ENCODE results near the gene TH.
"Not testable (repeated sequence)": the region's sequence is repeated elsewhere in the genome, so short reads cannot be mapped to it uniquely, and the experiment has no call there.

The TH gene

DNA sequence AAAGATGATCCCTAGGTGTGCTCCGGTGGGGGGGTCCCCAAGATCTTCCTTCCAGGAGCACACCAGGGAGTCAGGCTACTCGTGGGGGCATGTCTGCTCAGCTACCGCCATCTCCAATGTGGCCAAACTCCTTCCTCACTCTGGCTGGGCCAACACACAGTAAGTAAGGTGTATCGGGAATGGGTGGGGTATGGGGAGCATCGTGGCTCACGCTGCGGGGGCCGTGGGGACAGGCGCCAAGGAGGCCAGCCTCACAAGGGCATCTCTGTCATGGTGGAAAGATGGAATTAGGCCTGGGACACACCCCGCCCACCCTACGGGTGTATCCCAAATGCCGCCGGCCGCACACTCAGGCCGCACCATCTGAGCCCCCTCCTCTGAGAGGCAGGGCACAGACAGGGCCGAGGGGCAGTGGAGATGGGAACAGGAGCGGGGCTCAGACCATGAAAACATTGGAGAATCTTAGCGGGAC lies 40.7 kb downstream of the TH start:
- Mint-ChIP-seq H3K27ac (peak overlapping the region; percentile 78), H3K9me3 (no peaks in the 10 kb centered on the region), H3K36me3 (peaks cover 57% of the 10 kb centered on the region), H3K4me3 (no peak overlapping the region), H3K4me1 (peaks cover 12% of the 10 kb centered on the region)
- ATAC-seq (no peak), DNase-seq (ENCODE audit: low spot score in 2 of 2) (no peak)

DNA sequence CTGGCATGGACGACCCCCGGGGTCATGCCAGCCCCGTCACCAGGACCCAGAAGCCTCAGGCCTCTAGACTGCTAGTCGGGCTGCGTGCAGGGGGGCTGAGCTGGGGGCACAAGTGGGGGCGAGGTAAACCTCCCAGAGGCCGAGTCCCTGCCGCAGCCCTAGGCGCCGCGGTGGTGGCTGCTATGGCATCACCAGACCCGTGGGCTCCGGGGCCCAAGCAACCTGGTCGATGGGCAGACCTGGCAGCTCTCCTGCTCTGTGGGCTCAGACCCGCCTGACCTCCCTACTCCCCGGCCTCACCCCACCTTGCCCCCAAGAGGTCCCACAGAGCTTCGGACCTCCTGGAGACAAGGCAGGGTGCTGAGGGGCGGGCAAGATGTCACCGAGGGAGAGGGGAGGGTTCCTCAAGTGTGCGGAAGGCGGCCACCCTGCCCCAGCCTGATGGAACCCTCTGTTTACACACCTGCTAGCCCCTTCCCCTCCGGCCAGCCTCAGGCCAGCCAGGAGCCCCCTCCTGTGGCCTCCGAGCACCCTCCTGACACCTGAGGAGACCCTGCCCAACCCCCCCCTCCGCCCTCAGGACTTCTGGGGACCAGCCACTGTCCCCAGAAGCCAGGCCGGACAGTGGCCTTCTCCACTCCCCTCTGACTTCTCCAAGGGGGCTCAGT lies 41.8 kb downstream of the TH start:
- Mint-ChIP-seq H3K9me3 (no peaks in the 10 kb centered on the region), H3K4me1 (peaks cover 17% of the 10 kb centered on the region), H3K4me3 (no peak overlapping the region), H3K27ac (no peak overlapping the region), H3K36me3 (peaks cover 48% of the 10 kb centered on the region)
- DNase-seq (ENCODE audit: low spot score in 2 of 2) (no peak), ATAC-seq (no peak)

DNA sequence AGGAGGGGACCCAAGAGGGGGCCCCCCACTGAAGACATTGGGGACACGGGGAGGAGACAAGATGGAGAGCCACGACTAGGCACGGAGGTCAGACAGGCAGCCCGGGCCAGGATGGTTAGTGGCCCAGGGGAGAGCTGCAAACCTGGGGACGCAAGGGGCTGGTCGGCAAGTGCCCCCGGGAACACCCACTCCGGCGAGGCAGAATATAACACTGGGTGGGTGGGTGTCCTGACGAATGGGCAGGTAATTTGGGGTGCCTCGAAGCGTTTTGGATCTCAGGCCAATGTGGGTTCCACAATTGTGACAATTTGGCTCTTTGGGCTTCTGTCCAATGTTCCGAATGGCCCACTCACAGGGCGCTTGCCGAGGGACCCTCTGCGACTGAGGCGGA lies 42.3 kb downstream of the TH start:
- H3K36me3 Mint-ChIP-seq, result peaks cover 42% of the 10 kb centered on the region
- no peaks in the 10 kb centered on the region for H3K9me3 Mint-ChIP-seq
- DNase-seq (ENCODE audit: low spot score in 2 of 2), result no peak
- peaks cover 22% of the 10 kb centered on the region for H3K4me1 Mint-ChIP-seq
- no peak for ATAC-seq
- no peak overlapping the region for H3K27ac Mint-ChIP-seq
- H3K4me3 Mint-ChIP-seq, result no peak overlapping the region

DNA sequence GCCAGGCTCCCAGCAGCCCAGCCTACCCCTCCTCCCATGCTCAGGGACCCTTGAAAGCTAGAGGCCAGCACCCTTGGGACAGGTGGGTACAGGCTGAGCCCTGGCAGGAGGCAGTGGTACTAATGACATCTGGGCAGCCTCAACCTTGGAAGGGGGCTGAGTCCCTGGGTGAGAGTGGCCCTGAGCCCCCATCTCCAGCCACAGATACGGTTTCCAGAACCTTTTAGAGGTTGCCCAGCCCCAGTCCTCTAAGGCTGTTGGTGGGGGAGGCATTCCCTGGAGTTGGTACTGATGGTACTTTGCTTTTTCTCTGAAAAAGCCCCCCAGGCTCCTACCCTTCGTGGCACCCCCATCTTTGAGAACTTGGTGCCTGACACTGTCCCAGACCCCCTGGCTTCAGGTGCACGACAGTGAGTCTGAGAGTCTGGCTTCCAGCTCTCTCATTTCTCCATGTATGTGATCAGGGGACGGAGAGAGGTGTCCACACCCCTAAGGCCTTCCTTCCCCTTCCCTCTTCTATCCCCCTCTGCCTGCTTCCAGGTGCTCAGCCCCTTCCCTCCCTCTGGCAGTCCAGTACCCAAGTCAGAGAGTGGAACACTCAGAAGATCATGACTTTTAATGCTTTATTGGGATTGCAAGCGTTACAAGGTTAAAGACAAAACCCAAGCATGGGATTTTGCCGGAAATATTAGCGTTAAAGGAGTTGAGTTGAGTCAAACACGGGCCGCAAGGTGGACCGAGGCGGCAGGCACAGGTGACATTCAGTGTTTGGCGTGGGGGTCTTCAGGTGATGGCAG lies 42.9 kb downstream of the TH start:
- no peak for ATAC-seq
- H3K4me3 Mint-ChIP-seq, result no peak overlapping the region

DNA sequence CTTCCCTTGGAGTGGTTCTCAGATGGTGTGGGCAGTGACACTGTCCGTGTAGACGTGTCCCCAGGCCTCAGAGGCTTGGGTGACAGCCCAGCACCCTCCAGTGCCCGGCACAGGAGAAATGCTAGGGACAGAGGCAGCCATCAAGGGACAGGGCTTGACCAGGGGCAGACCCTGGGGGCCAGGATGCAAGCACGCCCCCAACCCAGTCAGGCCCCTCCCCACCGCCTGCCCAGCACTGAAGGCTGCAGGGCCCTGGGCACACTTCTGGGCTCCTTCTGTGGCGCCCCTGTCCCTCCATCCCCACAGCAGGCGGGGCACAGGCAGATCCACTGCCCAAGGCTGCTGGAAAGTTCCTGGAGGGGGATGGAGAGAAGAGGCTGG lies 43.5 kb downstream of the TH start:
- no peak overlapping the region for H3K27ac Mint-ChIP-seq
- peaks cover 22% of the 10 kb centered on the region for H3K4me1 Mint-ChIP-seq
- H3K4me3 Mint-ChIP-seq, result no peak overlapping the region
- H3K9me3 Mint-ChIP-seq, result no peaks in the 10 kb centered on the region
- DNase-seq (ENCODE audit: low spot score in 2 of 2), result no peak
- peaks cover 31% of the 10 kb centered on the region for H3K36me3 Mint-ChIP-seq
- ATAC-seq, result no peak

More for the DNA sequence above, 42.9 kb downstream of the TH start:
- Mint-ChIP-seq H3K9me3 (no peaks in the 10 kb centered on the region), H3K27ac (no peak overlapping the region), H3K4me1 (peaks cover 22% of the 10 kb centered on the region), H3K36me3 (peaks cover 37% of the 10 kb centered on the region)
- DNase-seq (ENCODE audit: low spot score in 2 of 2), result no peak

DNA sequence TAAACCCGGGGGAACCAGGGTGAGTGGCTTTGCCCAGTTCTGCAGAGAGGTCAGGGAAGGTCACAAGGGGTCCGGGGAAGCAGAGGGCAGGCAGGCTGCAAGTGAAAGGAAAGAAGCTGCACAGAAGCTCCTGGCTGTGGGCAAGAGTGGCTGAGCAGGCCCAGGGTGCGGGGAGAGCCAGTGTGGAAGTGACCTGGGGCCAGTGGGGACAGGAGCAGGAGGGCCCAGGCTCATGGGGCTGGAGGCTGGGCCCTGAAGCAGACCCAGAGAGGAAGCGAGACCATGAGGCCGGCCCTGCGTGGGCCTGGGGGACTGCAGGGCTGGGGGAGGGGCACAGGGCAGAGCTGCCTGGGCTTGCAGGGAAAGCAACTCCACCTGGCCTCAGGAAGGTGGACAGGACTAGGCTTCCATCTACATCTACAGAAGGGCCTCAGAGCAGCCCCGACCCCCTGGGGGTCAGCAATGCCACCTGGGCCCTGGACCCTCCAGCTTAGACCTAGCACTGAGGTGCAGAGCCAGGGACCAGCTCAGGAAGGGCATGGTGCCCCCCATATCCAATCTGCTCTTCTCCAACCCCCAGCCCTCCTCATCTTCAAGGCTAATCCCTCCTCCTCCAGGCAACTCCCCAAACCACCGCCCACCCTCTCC lies 44.0 kb downstream of the TH start:
- Mint-ChIP-seq H3K9me3 (no peaks in the 10 kb centered on the region), H3K36me3 (peaks cover 26% of the 10 kb centered on the region), H3K4me3 (no peak overlapping the region), H3K4me1 (peaks cover 22% of the 10 kb centered on the region), H3K27ac (no peak overlapping the region)
- DNase-seq (ENCODE audit: low spot score in 2 of 2) (no peak), ATAC-seq (no peak)

DNA sequence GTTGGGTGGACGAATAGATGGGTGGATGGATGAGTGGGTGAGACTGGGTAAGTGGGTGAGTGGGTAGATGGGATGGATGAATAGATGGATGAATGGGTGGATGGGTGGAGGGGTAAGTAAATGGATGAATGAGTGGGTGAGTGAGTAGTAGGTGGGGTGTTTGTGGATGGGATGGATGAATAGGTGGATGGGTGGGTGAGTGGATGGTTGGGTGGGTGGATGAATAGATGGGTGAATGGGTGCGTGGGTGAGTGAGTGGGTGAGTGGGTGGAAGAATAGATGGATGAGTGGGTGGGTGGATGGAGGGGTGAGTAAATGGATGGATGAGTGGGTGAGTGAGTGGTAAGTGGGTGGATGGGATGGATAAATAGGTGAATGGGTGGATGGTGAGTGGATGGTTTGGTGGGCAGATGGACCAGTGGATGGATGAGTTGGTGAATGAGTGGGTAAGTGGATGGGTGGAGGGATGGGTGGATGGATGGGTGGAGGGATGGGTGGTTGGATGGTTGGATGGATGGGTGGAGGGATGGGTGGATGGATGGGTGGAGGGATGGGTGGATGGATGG lies 45.0 kb downstream of the TH start:
- Mint-ChIP-seq H3K36me3 (peaks cover 16% of the 10 kb centered on the region), H3K4me3 (no peak overlapping the region), H3K27ac (no peak overlapping the region), H3K4me1 (peaks cover 16% of the 10 kb centered on the region), H3K9me3 (no peaks in the 10 kb centered on the region)
- no peak for ATAC-seq
- no peak for DNase-seq (ENCODE audit: low spot score in 2 of 2)

DNA sequence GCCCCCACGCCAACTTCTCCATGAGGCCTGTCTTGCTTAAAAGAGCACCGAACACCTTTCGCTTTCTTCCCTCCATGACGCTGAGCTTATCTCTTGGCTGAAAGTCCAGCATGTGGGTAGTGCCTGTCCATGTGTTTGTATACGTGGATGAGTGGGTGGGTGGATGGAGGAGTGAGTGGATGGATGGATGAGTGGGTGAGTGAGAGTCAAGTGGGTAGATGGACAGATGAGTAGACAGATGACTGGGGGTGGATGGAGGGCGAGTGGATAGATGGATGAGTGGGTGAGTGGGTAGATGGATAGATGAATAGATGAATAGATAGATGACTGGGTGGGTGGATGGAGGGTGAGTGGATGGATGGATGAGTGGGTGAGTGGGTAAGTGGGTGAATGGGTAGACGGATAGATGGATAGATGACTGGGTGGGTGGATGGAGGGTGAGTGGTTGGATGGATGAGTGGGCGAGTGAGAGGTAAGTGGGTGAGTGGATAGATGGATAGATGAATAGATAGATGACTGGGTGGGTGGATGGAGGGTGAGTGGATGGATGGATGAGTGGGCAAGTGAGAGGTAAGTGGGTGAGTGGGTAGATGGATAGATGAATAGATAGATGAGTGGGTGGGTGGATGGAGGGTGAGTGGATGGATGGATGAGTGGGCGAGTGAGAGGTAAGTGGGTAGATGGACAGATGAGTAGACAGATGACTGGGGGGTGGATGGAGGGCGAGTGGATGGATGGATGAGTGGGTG lies 46.7 kb downstream of the TH start:
- H3K27ac Mint-ChIP-seq, result not testable (repeated sequence)

DNA sequence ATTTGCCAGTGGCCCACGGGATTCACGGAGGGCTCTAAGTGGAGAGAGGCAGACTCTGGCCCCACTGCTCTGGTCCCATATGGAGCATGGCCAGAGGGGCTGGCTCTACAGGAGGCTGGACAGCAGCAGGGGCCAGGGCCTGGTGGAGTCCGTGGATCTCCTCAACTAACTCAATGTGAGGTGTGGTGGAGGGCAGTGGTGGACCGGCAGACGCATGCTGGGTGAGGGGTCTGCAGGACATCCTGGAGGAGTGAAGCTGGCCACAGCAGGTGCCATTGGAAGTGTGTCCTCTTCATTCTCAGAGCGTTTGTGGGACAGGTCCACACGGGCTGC lies 48.0 kb downstream of the TH start:
- Mint-ChIP-seq H3K9me3 (no peaks in the 10 kb centered on the region), H3K27ac (no peak overlapping the region), H3K36me3 (no peaks in the 10 kb centered on the region), H3K4me3 (no peak overlapping the region), H3K4me1 (peaks cover 11% of the 10 kb centered on the region)
- no peak for ATAC-seq
- no peak for DNase-seq (ENCODE audit: low spot score in 2 of 2)

More for the DNA sequence above, 46.7 kb downstream of the TH start:
- DNase-seq (ENCODE audit: low spot score in 2 of 2); ATAC-seq; H3K9me3 Mint-ChIP-seq; H3K4me3 Mint-ChIP-seq; H3K36me3 Mint-ChIP-seq: not testable (repeated sequence)
- peaks cover 11% of the 10 kb centered on the region for H3K4me1 Mint-ChIP-seq

DNA sequence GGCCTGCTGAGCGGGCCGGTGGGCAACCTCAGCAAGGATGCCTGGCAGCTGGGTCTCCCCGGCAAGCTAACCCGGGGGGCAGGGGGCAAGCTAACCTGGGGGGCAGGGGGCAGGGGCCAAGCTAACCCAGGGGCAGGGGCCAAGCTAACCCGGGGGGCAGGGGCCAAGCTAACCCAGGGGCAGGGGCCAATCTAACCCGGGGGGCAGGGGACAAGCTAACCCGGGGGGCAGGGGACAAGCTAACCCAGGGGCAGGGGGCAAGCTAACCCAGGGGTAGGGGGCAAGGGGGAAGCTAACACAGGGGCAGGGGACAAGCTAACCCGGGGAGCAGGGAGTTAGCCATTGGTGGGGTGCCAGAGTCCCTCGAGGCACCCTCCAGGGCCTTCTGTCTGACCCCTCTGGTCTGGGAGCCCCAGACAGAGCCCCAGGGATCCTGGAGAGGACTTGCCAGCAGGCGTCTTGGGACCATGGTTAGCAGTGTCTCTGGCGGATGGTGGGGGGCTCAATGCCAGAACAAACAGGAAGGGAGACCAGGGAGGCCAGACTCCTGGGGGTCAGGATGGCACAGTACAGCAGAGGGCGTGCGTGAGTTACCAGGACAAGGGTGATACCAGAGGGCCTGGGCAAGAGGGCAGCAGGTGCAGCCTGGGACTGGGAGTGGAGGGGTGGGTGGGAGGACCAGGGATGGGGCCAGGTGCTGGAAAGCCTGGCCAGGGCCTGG lies 48.5 kb downstream of the TH start:
- H3K9me3 Mint-ChIP-seq, result no peaks in the 10 kb centered on the region
- H3K27ac Mint-ChIP-seq, result peak overlapping the region; percentile 20
- peaks cover 11% of the 10 kb centered on the region for H3K4me1 Mint-ChIP-seq
- no peaks in the 10 kb centered on the region for H3K36me3 Mint-ChIP-seq
- DNase-seq (ENCODE audit: low spot score in 2 of 2), result no peak
- no peak for ATAC-seq
- no peak overlapping the region for H3K4me3 Mint-ChIP-seq

DNA sequence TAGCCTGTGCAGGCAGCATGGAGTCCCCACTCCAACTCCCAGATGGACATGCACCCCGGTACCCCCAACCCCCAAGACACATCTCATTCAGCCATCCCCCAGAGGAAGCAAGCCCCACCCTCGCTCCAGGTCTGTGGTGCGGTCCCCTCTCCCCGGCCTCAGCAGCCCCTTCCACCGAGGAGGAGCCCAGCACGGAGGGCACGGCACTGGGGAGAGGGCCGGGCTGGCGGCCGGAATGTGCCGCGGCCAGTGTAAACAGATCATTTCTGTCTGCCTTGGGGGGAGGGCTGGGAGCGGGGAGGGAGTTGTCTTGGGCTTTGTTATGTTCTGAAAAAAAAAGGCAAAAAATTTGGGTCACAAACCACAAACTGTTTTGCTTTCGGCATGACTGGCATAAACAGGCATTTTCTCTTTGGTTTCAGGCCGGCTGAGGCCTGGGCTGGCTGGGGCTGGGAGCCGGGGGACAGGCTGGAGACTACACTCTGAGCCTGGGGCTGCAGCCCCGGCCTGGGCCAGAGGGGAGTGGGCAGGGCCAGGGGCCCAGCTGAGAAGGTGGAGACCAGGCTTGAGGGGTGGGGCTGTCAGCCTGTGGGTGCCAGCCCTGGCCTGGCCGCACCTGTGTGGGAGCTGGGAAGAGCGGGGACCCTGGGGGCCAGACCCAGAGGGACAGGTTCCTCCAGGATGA lies 49.3 kb downstream of the TH start:
- H3K27ac Mint-ChIP-seq, result no peak overlapping the region
- DNase-seq (ENCODE audit: low spot score in 2 of 2), result no peak
- no peaks in the 10 kb centered on the region for H3K36me3 Mint-ChIP-seq
- H3K4me1 Mint-ChIP-seq, result peaks cover 11% of the 10 kb centered on the region
- ATAC-seq, result peak; percentile 30
- no peaks in the 10 kb centered on the region for H3K9me3 Mint-ChIP-seq
- H3K4me3 Mint-ChIP-seq, result no peak overlapping the region

DNA sequence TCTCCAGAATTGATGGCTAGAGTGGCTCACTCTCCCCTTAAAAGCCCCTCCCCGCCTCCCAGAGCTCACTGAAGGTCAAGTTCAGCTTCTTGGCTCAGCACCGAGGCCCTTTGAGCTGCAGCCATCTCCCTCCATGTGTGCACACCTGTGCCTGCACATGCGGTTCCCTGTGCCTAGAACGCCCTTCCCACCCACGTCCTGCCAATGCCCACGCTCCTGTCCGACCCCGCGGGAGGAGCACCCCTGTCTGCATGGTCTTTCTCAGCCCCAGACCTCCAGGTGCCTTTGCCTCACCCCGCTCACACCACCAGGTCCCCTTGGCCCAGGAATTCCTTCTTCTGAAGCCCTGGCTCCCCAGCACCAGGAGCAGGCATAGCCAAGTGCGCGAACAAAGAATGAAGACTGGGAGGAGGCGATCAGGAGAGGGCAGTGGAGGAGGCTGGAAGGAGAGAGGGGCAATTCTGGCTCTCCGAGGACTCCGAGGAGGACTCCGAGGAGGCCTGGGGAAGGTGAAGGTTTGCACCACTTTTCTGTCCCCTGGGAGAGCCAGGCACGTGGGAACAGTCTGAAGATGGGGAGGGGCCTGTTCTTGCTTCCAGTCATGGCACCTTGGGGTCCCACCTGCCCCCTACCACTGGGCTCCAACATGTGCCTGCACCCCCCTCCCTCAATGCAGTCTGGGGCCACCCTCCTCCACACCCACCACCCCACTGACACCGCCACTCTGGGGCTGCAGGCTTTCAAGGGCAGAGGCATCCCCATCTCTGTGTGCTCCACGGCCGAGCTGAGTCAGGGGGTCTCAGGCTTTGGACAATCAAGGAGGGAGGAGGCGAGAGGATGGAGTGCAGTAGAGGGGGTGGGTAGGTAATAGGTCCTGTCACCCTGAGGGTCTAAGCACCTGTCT lies 50.1 kb downstream of the TH start:
- DNase-seq (ENCODE audit: low spot score in 2 of 2) (no peak), ATAC-seq (no peak)
- H3K4me3 Mint-ChIP-seq, result no peak overlapping the region
- no peaks in the 10 kb centered on the region for H3K36me3 Mint-ChIP-seq
- H3K9me3 Mint-ChIP-seq, result no peaks in the 10 kb centered on the region
- H3K4me1 Mint-ChIP-seq, result peaks cover 11% of the 10 kb centered on the region
- no peak overlapping the region for H3K27ac Mint-ChIP-seq

DNA sequence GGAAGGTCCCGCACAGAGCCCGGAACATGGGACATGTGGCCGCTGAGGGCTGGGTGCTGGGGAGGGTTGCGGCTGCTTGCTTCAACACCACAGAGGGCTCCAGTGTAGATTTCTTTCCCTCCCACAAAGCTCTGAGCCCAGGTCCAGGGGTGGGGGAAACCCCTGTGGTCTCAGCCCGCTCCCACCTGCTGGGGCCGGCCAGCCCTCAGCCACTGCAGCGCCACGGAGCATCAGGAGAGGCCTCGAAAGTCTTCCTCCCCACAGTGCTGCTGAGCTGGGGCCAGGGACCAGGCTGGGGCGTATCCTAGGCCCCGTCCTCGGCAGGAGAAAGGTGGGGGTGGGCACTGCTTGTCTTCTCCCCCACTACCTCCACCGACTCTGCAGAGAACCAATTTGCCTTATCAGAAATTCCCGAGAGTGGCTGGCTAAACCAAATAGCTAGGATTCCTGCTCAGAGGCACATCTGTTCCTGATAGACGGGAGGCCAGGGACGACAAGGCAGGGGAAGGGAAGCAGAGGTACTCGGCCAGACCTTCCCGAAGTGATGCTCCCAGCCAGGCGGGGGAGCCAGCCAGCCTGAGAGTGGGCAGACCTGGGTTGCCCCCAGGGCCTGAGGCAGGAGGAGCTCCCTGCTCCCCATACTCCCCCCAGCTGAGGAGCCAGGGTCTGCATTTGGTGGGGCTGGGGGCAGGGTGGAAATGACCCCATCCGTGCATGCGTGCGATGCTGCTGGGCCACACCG lies 51.1 kb downstream of the TH start:
- no peaks in the 10 kb centered on the region for H3K36me3 Mint-ChIP-seq
- H3K27ac Mint-ChIP-seq, result no peak overlapping the region
- DNase-seq (ENCODE audit: low spot score in 2 of 2), result no peak
- no peak for ATAC-seq
- peaks cover 11% of the 10 kb centered on the region for H3K4me1 Mint-ChIP-seq
- H3K4me3 Mint-ChIP-seq, result no peak overlapping the region
- no peaks in the 10 kb centered on the region for H3K9me3 Mint-ChIP-seq

Measured in stimulated activated effector memory CD8-positive, alpha-beta T cell treated with anti-CD3 and anti-CD28 coated beads, Interleukin-12 subunit alpha, Interleukin-12 subunit beta, amount 100 ng/mL, for 72 hours (primary cell).